ENCODE data around the gene CISD3.

DNA sequence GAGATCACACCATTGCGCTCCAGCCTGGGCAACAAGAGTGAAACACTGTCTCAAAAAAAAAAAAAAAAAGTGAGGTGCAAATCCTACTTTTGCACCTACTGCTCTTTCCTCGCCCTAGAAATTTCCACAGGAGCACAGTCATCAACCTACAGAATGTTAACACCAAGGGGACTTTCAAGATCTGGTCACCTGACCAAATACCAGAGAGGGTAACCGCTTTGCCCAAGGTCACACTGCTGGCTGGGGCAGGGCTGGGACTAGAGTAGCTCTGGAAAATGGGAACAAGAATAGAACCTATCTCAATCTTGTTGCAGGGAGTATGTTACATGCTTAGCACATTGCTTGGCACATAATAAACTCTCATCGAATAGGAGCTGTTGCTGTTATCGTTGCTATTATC is 31.4 kb upstream of the CISD3 start:
- TF ChIP-seq, protein P1, sequence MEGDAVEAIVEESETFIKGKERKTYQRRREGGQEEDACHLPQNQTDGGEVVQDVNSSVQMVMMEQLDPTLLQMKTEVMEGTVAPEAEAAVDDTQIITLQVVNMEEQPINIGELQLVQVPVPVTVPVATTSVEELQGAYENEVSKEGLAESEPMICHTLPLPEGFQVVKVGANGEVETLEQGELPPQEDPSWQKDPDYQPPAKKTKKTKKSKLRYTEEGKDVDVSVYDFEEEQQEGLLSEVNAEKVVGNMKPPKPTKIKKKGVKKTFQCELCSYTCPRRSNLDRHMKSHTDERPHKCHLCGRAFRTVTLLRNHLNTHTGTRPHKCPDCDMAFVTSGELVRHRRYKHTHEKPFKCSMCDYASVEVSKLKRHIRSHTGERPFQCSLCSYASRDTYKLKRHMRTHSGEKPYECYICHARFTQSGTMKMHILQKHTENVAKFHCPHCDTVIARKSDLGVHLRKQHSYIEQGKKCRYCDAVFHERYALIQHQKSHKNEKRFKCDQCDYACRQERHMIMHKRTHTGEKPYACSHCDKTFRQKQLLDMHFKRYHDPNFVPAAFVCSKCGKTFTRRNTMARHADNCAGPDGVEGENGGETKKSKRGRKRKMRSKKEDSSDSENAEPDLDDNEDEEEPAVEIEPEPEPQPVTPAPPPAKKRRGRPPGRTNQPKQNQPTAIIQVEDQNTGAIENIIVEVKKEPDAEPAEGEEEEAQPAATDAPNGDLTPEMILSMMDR (conservative IDR thresholded peaks at IDR 0.05; ENCODE audit: low read depth in 2 of 2) = no peak
- no peak for TF ChIP-seq CREB1 (CRISPR knock-in tag; IDR thresholded peaks at IDR 0.05; ENCODE audit: low read depth)
- TF ChIP-seq, protein P2, sequence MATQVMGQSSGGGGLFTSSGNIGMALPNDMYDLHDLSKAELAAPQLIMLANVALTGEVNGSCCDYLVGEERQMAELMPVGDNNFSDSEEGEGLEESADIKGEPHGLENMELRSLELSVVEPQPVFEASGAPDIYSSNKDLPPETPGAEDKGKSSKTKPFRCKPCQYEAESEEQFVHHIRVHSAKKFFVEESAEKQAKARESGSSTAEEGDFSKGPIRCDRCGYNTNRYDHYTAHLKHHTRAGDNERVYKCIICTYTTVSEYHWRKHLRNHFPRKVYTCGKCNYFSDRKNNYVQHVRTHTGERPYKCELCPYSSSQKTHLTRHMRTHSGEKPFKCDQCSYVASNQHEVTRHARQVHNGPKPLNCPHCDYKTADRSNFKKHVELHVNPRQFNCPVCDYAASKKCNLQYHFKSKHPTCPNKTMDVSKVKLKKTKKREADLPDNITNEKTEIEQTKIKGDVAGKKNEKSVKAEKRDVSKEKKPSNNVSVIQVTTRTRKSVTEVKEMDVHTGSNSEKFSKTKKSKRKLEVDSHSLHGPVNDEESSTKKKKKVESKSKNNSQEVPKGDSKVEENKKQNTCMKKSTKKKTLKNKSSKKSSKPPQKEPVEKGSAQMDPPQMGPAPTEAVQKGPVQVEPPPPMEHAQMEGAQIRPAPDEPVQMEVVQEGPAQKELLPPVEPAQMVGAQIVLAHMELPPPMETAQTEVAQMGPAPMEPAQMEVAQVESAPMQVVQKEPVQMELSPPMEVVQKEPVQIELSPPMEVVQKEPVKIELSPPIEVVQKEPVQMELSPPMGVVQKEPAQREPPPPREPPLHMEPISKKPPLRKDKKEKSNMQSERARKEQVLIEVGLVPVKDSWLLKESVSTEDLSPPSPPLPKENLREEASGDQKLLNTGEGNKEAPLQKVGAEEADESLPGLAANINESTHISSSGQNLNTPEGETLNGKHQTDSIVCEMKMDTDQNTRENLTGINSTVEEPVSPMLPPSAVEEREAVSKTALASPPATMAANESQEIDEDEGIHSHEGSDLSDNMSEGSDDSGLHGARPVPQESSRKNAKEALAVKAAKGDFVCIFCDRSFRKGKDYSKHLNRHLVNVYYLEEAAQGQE (IDR thresholded peaks at IDR 0.05; ENCODE audit: unreplicated experiment) = no peak
- no peak for TF ChIP-seq ZNF114 (CRISPR knock-in tag; IDR thresholded peaks at IDR 0.05)
- TF ChIP-seq EZH2 (IDR thresholded peaks at IDR 0.05; ENCODE audit: low read depth, unreplicated experiment) = no peak
- TF ChIP-seq JUNB (IDR thresholded peaks at IDR 0.05; ENCODE audit: unreplicated experiment) = no peak
- no peak for TF ChIP-seq NANOG (IDR thresholded peaks at IDR 0.05; ENCODE audit: borderline replicate concordance)
- no peak for TF ChIP-seq POLR2AphosphoS5 (IDR thresholded peaks at IDR 0.05; ENCODE audit: low read depth)
- TF ChIP-seq EZH2phosphoT487 (IDR thresholded peaks at IDR 0.05; ENCODE audit: unreplicated experiment) = no peak
- TF ChIP-seq, protein P3, sequence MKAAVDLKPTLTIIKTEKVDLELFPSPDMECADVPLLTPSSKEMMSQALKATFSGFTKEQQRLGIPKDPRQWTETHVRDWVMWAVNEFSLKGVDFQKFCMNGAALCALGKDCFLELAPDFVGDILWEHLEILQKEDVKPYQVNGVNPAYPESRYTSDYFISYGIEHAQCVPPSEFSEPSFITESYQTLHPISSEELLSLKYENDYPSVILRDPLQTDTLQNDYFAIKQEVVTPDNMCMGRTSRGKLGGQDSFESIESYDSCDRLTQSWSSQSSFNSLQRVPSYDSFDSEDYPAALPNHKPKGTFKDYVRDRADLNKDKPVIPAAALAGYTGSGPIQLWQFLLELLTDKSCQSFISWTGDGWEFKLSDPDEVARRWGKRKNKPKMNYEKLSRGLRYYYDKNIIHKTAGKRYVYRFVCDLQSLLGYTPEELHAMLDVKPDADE (IDR thresholded peaks at IDR 0.05) = no peak
- no peak for TF ChIP-seq ZNF331 (CRISPR knock-in tag; IDR thresholded peaks at IDR 0.05; ENCODE audit: low read depth)
- TF ChIP-seq STAT1 (IDR thresholded peaks at IDR 0.05; ENCODE audit: unreplicated experiment) = no peak
- TF ChIP-seq, protein P4, sequence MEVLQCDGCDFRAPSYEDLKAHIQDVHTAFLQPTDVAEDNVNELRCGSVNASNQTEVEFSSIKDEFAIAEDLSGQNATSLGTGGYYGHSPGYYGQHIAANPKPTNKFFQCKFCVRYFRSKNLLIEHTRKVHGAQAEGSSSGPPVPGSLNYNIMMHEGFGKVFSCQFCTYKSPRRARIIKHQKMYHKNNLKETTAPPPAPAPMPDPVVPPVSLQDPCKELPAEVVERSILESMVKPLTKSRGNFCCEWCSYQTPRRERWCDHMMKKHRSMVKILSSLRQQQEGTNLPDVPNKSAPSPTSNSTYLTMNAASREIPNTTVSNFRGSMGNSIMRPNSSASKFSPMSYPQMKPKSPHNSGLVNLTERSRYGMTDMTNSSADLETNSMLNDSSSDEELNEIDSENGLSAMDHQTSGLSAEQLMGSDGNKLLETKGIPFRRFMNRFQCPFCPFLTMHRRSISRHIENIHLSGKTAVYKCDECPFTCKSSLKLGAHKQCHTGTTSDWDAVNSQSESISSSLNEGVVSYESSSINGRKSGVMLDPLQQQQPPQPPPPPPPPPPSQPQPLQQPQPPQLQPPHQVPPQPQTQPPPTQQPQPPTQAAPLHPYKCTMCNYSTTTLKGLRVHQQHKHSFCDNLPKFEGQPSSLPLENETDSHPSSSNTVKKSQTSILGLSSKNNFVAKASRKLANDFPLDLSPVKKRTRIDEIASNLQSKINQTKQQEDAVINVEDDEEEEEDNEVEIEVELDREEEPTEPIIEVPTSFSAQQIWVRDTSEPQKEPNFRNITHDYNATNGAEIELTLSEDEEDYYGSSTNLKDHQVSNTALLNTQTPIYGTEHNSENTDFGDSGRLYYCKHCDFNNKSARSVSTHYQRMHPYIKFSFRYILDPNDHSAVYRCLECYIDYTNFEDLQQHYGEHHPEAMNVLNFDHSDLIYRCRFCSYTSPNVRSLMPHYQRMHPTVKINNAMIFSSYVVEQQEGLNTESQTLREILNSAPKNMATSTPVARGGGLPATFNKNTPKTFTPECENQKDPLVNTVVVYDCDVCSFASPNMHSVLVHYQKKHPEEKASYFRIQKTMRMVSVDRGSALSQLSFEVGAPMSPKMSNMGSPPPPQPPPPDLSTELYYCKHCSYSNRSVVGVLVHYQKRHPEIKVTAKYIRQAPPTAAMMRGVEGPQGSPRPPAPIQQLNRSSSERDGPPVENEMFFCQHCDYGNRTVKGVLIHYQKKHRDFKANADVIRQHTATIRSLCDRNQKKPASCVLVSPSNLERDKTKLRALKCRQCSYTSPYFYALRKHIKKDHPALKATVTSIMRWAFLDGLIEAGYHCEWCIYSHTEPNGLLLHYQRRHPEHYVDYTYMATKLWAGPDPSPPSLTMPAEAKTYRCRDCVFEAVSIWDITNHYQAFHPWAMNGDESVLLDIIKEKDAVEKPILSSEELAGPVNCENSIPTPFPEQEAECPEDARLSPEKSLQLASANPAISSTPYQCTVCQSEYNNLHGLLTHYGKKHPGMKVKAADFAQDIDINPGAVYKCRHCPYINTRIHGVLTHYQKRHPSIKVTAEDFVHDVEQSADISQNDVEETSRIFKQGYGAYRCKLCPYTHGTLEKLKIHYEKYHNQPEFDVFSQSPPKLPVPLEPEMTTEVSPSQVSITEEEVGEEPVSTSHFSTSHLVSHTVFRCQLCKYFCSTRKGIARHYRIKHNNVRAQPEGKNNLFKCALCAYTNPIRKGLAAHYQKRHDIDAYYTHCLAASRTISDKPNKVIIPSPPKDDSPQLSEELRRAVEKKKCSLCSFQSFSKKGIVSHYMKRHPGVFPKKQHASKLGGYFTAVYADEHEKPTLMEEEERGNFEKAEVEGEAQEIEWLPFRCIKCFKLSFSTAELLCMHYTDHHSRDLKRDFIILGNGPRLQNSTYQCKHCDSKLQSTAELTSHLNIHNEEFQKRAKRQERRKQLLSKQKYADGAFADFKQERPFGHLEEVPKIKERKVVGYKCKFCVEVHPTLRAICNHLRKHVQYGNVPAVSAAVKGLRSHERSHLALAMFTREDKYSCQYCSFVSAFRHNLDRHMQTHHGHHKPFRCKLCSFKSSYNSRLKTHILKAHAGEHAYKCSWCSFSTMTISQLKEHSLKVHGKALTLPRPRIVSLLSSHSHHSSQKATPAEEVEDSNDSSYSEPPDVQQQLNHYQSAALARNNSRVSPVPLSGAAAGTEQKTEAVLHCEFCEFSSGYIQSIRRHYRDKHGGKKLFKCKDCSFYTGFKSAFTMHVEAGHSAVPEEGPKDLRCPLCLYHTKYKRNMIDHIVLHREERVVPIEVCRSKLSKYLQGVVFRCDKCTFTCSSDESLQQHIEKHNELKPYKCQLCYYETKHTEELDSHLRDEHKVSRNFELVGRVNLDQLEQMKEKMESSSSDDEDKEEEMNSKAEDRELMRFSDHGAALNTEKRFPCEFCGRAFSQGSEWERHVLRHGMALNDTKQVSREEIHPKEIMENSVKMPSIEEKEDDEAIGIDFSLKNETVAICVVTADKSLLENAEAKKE (CRISPR knock-in tag; IDR thresholded peaks at IDR 0.05) = no peak
